ENCODE data around the gene DCBLD2.

DCBLD2 gene

DNA sequence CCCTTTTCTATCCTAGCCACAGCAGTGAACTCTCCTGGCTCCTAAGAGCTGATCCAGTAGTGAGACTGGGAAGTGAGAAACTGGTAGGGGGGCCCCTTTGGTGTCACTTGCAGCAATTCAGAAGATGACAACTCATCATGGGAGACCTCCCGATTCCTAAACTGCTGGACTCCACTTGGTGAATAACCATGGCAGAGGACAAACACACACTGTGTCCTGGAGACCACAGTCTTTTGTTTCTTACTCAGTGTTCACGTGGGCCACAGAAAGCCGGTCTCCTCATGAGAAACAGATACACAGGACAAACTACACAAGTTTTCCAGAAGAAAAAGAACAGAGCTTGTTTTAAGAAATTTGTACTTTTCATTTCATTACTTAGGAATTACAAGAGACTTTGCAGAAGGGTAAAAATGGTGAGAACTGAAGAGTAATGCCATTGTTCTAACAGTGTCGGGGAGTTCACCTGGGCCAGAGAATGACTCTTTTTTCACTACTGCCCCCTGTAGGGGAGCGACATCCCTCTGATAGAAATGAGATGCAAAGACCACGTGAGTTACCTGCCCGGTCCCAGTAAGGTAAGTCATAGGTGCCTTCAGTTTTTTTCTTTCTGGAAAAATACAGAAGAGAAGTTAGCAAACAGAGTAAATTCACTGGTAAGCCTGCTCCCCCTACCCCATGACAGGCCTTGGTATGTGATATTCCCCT, 100.3 kb downstream of the DCBLD2 start:
- TF ChIP-seq, protein P1, sequence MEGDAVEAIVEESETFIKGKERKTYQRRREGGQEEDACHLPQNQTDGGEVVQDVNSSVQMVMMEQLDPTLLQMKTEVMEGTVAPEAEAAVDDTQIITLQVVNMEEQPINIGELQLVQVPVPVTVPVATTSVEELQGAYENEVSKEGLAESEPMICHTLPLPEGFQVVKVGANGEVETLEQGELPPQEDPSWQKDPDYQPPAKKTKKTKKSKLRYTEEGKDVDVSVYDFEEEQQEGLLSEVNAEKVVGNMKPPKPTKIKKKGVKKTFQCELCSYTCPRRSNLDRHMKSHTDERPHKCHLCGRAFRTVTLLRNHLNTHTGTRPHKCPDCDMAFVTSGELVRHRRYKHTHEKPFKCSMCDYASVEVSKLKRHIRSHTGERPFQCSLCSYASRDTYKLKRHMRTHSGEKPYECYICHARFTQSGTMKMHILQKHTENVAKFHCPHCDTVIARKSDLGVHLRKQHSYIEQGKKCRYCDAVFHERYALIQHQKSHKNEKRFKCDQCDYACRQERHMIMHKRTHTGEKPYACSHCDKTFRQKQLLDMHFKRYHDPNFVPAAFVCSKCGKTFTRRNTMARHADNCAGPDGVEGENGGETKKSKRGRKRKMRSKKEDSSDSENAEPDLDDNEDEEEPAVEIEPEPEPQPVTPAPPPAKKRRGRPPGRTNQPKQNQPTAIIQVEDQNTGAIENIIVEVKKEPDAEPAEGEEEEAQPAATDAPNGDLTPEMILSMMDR (IDR thresholded peaks at IDR 0.05; ENCODE audit: low read depth, low read length), result no peak; the same call in none of the 2 replicates
- DNase-seq (ENCODE audit: extremely low read depth, low read depth), result no peak

GRCh38 chr3:98800401-98800800, 101.1 kb downstream of the DCBLD2 start:
- no peak for DNase-seq (ENCODE audit: extremely low read depth, low read depth)

GRCh38 chr3:98799479-98799878, 102.0 kb downstream of the DCBLD2 start:
- no peak for DNase-seq (ENCODE audit: extremely low read depth, low read depth)
- TF ChIP-seq, protein P1 (IDR thresholded peaks at IDR 0.05; ENCODE audit: low read depth, low read length), result no peak

More at GRCh38 chr3:98800401-98800800, 101.1 kb downstream of the DCBLD2 start:
- TF ChIP-seq, protein P1 (IDR thresholded peaks at IDR 0.05; ENCODE audit: low read depth, low read length), result no peak

GRCh38 chr3:98798820-98799219, 102.7 kb downstream of the DCBLD2 start:
- TF ChIP-seq, protein P1 (IDR thresholded peaks at IDR 0.05; ENCODE audit: low read depth, low read length), result no peak
- no peak for DNase-seq (ENCODE audit: extremely low read depth, low read depth)

DNA sequence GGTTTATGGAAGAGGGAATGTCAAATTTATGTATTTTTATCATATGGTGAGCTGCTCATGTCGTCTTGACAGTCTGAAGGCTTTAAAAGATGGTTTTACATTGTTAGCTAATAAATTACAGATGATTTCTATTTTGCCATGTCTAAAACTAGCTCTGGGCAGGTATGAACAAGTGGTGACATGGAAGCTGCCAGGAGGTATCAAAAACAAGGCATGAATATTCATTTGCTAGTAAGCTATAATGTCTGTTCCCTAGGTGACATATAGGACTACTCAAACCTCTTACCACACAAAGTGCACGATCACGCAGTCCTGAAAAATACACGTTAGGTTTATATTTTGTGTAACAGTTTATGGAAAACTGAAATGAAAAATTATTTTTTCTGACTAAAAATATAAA, 103.6 kb downstream of the DCBLD2 start:
- DNase-seq (ENCODE audit: extremely low read depth, low read depth), result no peak
- TF ChIP-seq, protein P1 (IDR thresholded peaks at IDR 0.05; ENCODE audit: low read depth, low read length), result no peak

GRCh38 chr3:98796334-98796733, 105.2 kb downstream of the DCBLD2 start:
- DNase-seq (ENCODE audit: extremely low read depth, low read depth), result no peak
- TF ChIP-seq, protein P1 (IDR thresholded peaks at IDR 0.05; ENCODE audit: low read depth, low read length), result no peak

DNA sequence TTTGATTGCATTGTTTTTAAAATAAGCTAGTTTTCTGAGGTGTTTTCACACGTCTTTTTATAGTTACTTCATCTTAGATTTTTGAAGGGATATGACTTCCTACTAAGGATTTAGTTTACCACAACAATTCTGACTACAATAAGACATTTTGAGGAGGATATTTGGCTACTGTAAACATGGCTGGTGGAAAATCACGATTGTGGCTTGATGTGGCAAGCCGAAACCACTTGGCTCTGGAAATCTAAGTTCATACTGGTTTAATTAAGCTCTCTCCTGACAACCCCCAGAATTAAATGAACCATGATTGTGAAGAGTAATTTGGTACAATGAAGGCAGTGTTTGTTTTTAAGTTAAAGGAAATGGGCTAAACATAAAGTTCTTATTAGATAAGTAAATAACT, 107.5 kb downstream of the DCBLD2 start:
- peak; percentile 45 for DNase-seq (ENCODE audit: extremely low read depth, low read depth)
- TF ChIP-seq, protein P1 (IDR thresholded peaks at IDR 0.05; ENCODE audit: low read depth, low read length), result no peak

All from AG09319 (cell line).